ENCODE measurements around the gene TGM1. TPM values are rescaled to one million over a fixed set of nuclear protein-coding genes. Genes with fewer than 3 reads are reported as not detected.

TGM1 gene
- polyA plus RNA-seq, 1 of the 3 experiments (the other 2 are of a cell fraction), result 2.7 TPM

DNA sequence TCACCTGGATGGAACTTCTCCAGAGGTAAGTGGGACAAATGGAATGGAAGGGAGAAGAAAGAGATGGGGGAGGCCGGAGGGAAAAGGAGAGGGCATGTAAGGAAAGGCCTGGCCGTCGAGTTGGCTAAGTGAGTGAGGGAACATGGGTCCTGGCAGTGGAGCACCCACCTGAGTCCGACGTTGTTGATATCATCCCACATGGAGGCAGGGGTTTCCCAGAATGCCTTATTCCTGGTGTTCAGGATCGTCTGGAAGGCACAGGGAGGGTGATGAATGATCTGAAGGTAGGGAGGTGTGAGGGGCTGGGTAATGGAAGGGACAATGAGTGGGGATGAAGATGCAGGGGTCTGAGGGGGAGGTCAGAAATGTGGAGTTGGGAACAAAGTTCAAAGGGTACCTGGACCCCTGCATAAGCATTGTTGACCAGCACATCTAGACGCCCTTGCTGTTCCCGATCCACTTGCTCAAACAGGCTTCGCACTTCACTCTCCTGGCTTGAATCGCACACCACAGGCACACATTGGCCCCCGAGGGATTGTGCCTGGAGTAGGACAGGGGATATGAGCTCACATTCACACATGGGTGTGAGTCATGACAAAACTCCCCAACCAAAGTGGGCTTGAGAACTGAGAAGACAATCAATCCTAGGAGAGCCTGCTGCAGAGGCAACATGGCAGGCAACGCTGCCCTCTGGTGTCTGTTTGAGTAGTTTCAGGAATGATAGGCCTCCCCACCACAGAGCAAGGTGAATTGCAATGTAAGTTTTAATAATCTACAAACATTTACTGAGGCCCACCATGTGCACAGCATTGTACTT, 33.6 kb upstream of the TGM1 start:
- POLR2A ChIA-PET, result interaction anchor here (4.5 kb wide), 1 partner anchor 54 kb away, joined by 27 read pairs; the partner anchor contains the start of gene TINF2
- Histone ChIP-seq H3K27ac (ENCODE audit: low read depth in 2 of 2, low read length in 1 of 2) (peak overlapping the region in 1 of 2 experiments; percentile 32; a peak in 1 of 4 replicates), H3K79me2 (ENCODE audit: insufficient read depth) (peaks cover 22% of the 10 kb centered on the region), H3K4me1 (ENCODE audit: control insufficient read depth in 1 of 2, insufficient read depth in 2 of 2, low read depth in 1 of 2, low read length in 1 of 2) (peaks cover 13 to 14% of the 10 kb centered on the region in 2 experiments), H2AFZ (ENCODE audit: low read depth) (0 out of 2 replicates have a peak overlapping the region, but pooled peaks have one; percentile 4), H3K27me3 (ENCODE audit: insufficient read depth) (no peaks in the 10 kb centered on the region), H4K20me1 (ENCODE audit: insufficient read depth) (no peaks in the 10 kb centered on the region), H3K36me3 (replicated peaks in 1 of 2; ENCODE audit: control insufficient read depth in 1 of 2, insufficient read depth in 2 of 2, low read length in 1 of 2) (peaks cover 19 to 30% of the 10 kb centered on the region in 2 experiments), H3K9me2 (no peaks in the 10 kb centered on the region), H3F3A (replicated peaks; ENCODE audit: insufficient read depth) (peaks cover 21% of the 10 kb centered on the region), H3K4me2 (0 out of 2 replicates have a peak overlapping the region, but pooled peaks have one; percentile 6), H3K9ac (no peak overlapping the region), H3K9me3 (no peaks in the 10 kb centered on the region), H3K4me3 (ENCODE audit: low read depth in 2 of 2, low read length in 1 of 2) (no peak overlapping the region; a peak in 1 of 4 replicates)
- WGBS (ENCODE audit: low lambda C conversion rate), result 57% methylated on average over 11 of the region's 12 CpGs
- CTCF ChIA-PET, result interaction anchor here (1.1 to 8.1 kb wide), 26 partner anchors 9 to 244 kb away, joined by 3 to 191 read pairs (median 8); partner anchors contain the start of genes CARMIL3, CHMP4A, CIDEB and LTB4R2
- peak; percentile 77 for DNase-seq
- TF ChIP-seq EP300 (IDR thresholded peaks at IDR 0.05; ENCODE audit: borderline replicate concordance in 1 of 2, low read depth in 1 of 2, low read length in 1 of 2) (no peak), FOSL2 (IDR thresholded peaks at IDR 0.05; ENCODE audit: borderline replicate concordance, low read depth) (peak; percentile 26; the same call in 1 of the 2 replicates), RAD21 (IDR thresholded peaks at IDR 0.05; ENCODE audit: low read length) (peak; percentile 82), SMC3 (IDR thresholded peaks at IDR 0.05; ENCODE audit: low read depth, low read length) (peak; percentile 90)
- TF ChIP-seq, protein P1, sequence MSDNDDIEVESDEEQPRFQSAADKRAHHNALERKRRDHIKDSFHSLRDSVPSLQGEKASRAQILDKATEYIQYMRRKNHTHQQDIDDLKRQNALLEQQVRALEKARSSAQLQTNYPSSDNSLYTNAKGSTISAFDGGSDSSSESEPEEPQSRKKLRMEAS (IDR thresholded peaks at IDR 0.05; ENCODE audit: low read depth), result 0 out of 2 replicates have a peak, but pooled peaks have one; percentile 20
- TF ChIP-seq, protein P2, sequence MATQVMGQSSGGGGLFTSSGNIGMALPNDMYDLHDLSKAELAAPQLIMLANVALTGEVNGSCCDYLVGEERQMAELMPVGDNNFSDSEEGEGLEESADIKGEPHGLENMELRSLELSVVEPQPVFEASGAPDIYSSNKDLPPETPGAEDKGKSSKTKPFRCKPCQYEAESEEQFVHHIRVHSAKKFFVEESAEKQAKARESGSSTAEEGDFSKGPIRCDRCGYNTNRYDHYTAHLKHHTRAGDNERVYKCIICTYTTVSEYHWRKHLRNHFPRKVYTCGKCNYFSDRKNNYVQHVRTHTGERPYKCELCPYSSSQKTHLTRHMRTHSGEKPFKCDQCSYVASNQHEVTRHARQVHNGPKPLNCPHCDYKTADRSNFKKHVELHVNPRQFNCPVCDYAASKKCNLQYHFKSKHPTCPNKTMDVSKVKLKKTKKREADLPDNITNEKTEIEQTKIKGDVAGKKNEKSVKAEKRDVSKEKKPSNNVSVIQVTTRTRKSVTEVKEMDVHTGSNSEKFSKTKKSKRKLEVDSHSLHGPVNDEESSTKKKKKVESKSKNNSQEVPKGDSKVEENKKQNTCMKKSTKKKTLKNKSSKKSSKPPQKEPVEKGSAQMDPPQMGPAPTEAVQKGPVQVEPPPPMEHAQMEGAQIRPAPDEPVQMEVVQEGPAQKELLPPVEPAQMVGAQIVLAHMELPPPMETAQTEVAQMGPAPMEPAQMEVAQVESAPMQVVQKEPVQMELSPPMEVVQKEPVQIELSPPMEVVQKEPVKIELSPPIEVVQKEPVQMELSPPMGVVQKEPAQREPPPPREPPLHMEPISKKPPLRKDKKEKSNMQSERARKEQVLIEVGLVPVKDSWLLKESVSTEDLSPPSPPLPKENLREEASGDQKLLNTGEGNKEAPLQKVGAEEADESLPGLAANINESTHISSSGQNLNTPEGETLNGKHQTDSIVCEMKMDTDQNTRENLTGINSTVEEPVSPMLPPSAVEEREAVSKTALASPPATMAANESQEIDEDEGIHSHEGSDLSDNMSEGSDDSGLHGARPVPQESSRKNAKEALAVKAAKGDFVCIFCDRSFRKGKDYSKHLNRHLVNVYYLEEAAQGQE (IDR thresholded peaks at IDR 0.05; ENCODE audit: low read depth, low read length), result no peak
- TF ChIP-seq, protein P3, sequence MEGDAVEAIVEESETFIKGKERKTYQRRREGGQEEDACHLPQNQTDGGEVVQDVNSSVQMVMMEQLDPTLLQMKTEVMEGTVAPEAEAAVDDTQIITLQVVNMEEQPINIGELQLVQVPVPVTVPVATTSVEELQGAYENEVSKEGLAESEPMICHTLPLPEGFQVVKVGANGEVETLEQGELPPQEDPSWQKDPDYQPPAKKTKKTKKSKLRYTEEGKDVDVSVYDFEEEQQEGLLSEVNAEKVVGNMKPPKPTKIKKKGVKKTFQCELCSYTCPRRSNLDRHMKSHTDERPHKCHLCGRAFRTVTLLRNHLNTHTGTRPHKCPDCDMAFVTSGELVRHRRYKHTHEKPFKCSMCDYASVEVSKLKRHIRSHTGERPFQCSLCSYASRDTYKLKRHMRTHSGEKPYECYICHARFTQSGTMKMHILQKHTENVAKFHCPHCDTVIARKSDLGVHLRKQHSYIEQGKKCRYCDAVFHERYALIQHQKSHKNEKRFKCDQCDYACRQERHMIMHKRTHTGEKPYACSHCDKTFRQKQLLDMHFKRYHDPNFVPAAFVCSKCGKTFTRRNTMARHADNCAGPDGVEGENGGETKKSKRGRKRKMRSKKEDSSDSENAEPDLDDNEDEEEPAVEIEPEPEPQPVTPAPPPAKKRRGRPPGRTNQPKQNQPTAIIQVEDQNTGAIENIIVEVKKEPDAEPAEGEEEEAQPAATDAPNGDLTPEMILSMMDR (IDR thresholded peaks at IDR 0.05), result peak; percentile 82

Data from SK-N-SH (cell line).